GM10248 (cell line): ENCODE data around the gene HPGDS.

ENCODE experiments used
- CTCF ChIA-PET: fragments of 300-600 bp; sonication (Branson Sonifier 250); formaldehyde crosslinking; extraction: SDS; loops from one replicate; lab custom pipeline; 2021; ENCODE audit warnings: antibody characterized with exemption; lab: Yijun Ruan, JAX
- POLR2A ChIA-PET: fragments of 350-650 bp; sonication (Branson Sonifier 250); formaldehyde crosslinking; extraction: SDS; loops from one replicate; lab custom pipeline; 2020; ENCODE audit warnings: antibody characterized with exemption; lab: Yijun Ruan, JAX
- DNase-seq: peaks from one replicate; pipeline ENCODE4 v3.0.0; 2012; ENCODE audit errors: extremely low spot score
- CTCF ChIP-seq: IDR thresholded peaks from 2 replicates; pipeline ENCODE4 v1.5.1; 2012; ENCODE audit warnings: mild to moderate bottlenecking, low read depth; ENCODE audit errors: extremely low read depth, missing control alignments, control extremely low read depth

HPGDS gene

GRCh38 chr4:94290245-94290644, 52.4 kb downstream of the HPGDS start:
- DNase-seq, result no peak
- CTCF ChIA-PET, result interaction anchor here (1.0 kb wide), 1 partner anchor 12 kb away, joined by 3 read pairs; no protein-coding TSS in a partner anchor
- no peak for TF ChIP-seq CTCF
- POLR2A ChIA-PET, result no interaction called here

- DNase-seq, result no peak
- CTCF ChIA-PET, result no interaction called here
- POLR2A ChIA-PET, result no interaction called here
Observed at GRCh38 chr4:94285666-94286065, 57.0 kb downstream of the HPGDS start.

GRCh38 chr4:94284889-94285288, 57.7 kb downstream of the HPGDS start:
- ChIA-PET CTCF (no interaction called here), POLR2A (no interaction called here)
- TF ChIP-seq CTCF, result no peak
- DNase-seq, result no peak

More at GRCh38 chr4:94285666-94286065, 57.0 kb downstream of the HPGDS start:
- no peak for TF ChIP-seq CTCF

- no peak for DNase-seq
- POLR2A ChIA-PET, result no interaction called here
- CTCF ChIA-PET, result no interaction called here
- no peak for TF ChIP-seq CTCF
Observed at GRCh38 chr4:94278781-94279180, 63.9 kb downstream of the HPGDS start.

GRCh38 chr4:94277534-94277933, 65.1 kb downstream of the HPGDS start:
- no peak for TF ChIP-seq CTCF
- CTCF ChIA-PET, result no interaction called here
- DNase-seq, result no peak
- POLR2A ChIA-PET, result no interaction called here

- no peak for DNase-seq
- no peak for TF ChIP-seq CTCF
- POLR2A ChIA-PET, result no interaction called here
- CTCF ChIA-PET, result no interaction called here
Observed at GRCh38 chr4:94276204-94276603, 66.4 kb downstream of the HPGDS start.

DNA sequence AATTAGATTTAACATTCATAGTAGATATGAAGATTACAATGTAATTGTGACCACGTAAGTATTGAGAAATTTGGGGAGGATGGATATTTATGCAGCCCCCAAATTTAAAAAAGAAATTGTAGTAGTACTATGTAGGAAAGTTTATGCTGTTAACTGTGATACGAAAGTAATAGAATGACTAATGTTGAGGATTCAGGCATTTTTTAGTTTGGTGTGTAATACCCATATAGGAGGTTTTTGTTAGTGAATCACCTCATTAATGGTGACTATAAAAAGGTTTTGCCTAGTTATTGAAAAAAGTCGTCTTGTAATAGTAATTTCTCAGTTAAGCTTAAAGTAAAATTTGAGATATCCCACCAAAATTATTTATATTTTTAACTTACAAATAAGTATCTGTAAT, 67.7 kb downstream of the HPGDS start:
- no peak for DNase-seq
- ChIA-PET CTCF (no interaction called here), POLR2A (no interaction called here)
- TF ChIP-seq CTCF, result no peak
